GM12878 (cell line): ENCODE results near the gene HBQ1. TPM values are rescaled to one million over a fixed set of nuclear protein-coding genes. Genes with fewer than 3 reads are reported as not detected.

Source experiments
- ATAC-seq: fragments of 200-7000 bp; cut with Tn5 transposase; 3 replicates; pipeline ENCODE4 v1.9.1; 2020; ENCODE audit warnings: mild to moderate bottlenecking, moderate library complexity
- BruUV-seq: library from RNA; stranded (reverse); fragments of 400-500 nt; replicated peaks from 2 replicates; lab custom pipeline; 2021; lab: Mats Ljungman, UMichigan
- CTCF ChIA-PET: fragments of 300-600 bp; sonication (Branson Sonifier 250); formaldehyde crosslinking; extraction: SDS; loops from one replicate; lab custom pipeline; 2021; ENCODE audit warnings: inconsistent platforms; lab: Yijun Ruan, JAX
- POLR2A ChIA-PET: fragments of 350-600 bp; formaldehyde crosslinking; extraction: SDS; loops from one replicate; lab custom pipeline; 2021; ENCODE audit warnings: inconsistent platforms; lab: Charles Lee
- RAD21 ChIA-PET: fragments of 300-600 bp; sonication (Branson Sonifier 250); formaldehyde crosslinking; loops from one replicate; lab custom pipeline; 2023; ENCODE audit warnings: antibody characterized with exemption; ENCODE audit not compliant: unreplicated experiment; lab: Charles Lee
- SMC1A ChIA-PET: fragments of 300-600 bp; sonication (Branson Sonifier 250); formaldehyde crosslinking; loops from one replicate; lab custom pipeline; 2023; ENCODE audit not compliant: unreplicated experiment, uncharacterized antibody; lab: Charles Lee
- DNase-seq: peaks from one replicate; pipeline ENCODE4 v3.0.0-alpha.2; 2011; ENCODE audit warnings: low read depth, low spot score
- FAIRE-seq: peaks from 3 replicates; lab custom pipeline; 2011; peaks lifted over from hg19 to GRCh38; lab: Jason Lieb, UNC
- H2AFZ ChIP-seq: 2 replicates; pipeline ENCODE4 v1.6.0; 2011; ENCODE audit warnings: low read depth, low read length, control low read depth; ENCODE audit not compliant: control insufficient read depth
- H3K27ac ChIP-seq: 2 replicates; pipeline ENCODE4 v1.5.1; 2011; ENCODE audit warnings: control low read depth; ENCODE audit not compliant: control insufficient read depth, insufficient read depth
- H3K27me3 ChIP-seq, 2 experiments: replicated peaks in 1 of 2; 2 replicates each; pipeline versions ENCODE4 v1.6.0 to v1.6.1; 2011; ENCODE audit warnings: low read length in 1 of 2; ENCODE audit not compliant: control insufficient read depth in 2 of 2, insufficient read depth in 2 of 2
- H3K36me3 ChIP-seq, 2 experiments: 2 replicates each; pipeline ENCODE4 v1.5.1; 2011; ENCODE audit warnings: low read length in 1 of 2; ENCODE audit not compliant: control insufficient read depth in 2 of 2, insufficient read depth in 2 of 2
- H3K4me1 ChIP-seq: 2 replicates; pipeline ENCODE4 v1.6.1; 2011; ENCODE audit warnings: mild to moderate bottlenecking, low read length, moderate library complexity, mixed read lengths; ENCODE audit not compliant: control insufficient read depth, insufficient read depth
- H3K4me2 ChIP-seq: 2 replicates; pipeline ENCODE4 v1.6.0; 2011; ENCODE audit warnings: control low read depth; ENCODE audit not compliant: control insufficient read depth, insufficient read depth
- H3K4me3 ChIP-seq: fragments of 200-600 bp; sonication (generic); 2 replicates; pipeline ENCODE4 v1.5.1; 2016
- H3K79me2 ChIP-seq: 2 replicates; pipeline ENCODE4 v1.6.0; 2011; ENCODE audit warnings: low read length; ENCODE audit not compliant: control insufficient read depth, insufficient read depth
- H3K9ac ChIP-seq: 2 replicates; pipeline ENCODE4 v1.8.0; 2011; ENCODE audit warnings: low read length, control low read depth, mixed read lengths; ENCODE audit not compliant: control insufficient read depth, insufficient read depth
- H3K9me3 ChIP-seq: replicated peaks from 3 replicates; pipeline ENCODE4 v1.5.1; 2011; ENCODE audit warnings: mild to moderate bottlenecking, low read length; ENCODE audit not compliant: control insufficient read depth, insufficient read depth
- H4K20me1 ChIP-seq: 2 replicates; pipeline ENCODE4 v1.6.0; 2011; ENCODE audit not compliant: control insufficient read depth, insufficient read depth
- CEBPB ChIP-seq, 2 experiments: fragments of 150-350 bp in 1 of 2; IDR thresholded peaks; 2 replicates each; pipeline ENCODE4 v1.6.1; 2012 to 2014; ENCODE audit warnings: low read depth in 2 of 2, low read length in 2 of 2, borderline replicate concordance in 1 of 2, inconsistent platforms in 1 of 2
- FOXM1 ChIP-seq: IDR thresholded peaks from 2 replicates; pipeline ENCODE4 v1.6.1; 2012; ENCODE audit warnings: low read depth, mild to moderate bottlenecking, inconsistent platforms, low read length, moderate library complexity
- MYC ChIP-seq: IDR thresholded peaks from 2 replicates; pipeline ENCODE4 v1.6.1; 2011; ENCODE audit warnings: mild to moderate bottlenecking, low read length, moderate library complexity, inconsistent platforms; ENCODE audit not compliant: insufficient read depth, insufficient replicate concordance, insufficient read length, severe bottlenecking
- NFXL1 ChIP-seq: fragments of 450-650 bp; IDR thresholded peaks from 2 replicates; pipeline ENCODE4 v1.6.1; 2017; ENCODE audit warnings: antibody characterized with exemption, mild to moderate bottlenecking, borderline replicate concordance
- TCF3 ChIP-seq: IDR thresholded peaks from 2 replicates; pipeline ENCODE4 v1.6.1; 2012; ENCODE audit warnings: low read depth, mild to moderate bottlenecking, low read length, borderline replicate concordance; ENCODE audit not compliant: insufficient read depth
- WGBS: methylation state at CpG from one replicate; pipeline ENCODE4 v1.1.6; 2016; ENCODE audit warnings: low lambda C conversion rate; ENCODE audit not compliant: insufficient replicate concordance, insufficient coverage; ENCODE audit errors: missing lambda C conversion rate; 5-methylcytosine and 5-hydroxymethylcytosine counted together
- in situ Hi-C: fragments of 300-500 bp; cut with MboI; formaldehyde crosslinking; loops from 9 replicates; pipeline ENCODE4 v1.14.3; 2018; ENCODE audit warnings: mixed read lengths
- intact Hi-C: fragments of 100-400 bp; cut with micrococcal nuclease; formaldehyde crosslinking; loops from one replicate; pipeline ENCODE4 v1.14.2; 2022; ENCODE audit not compliant: unreplicated experiment
- polyA plus RNA-seq, 11 experiments: library from polyadenylated mRNA; depleted of rRNA in 4 of 11; unstranded in 6 of 11; stranded (reverse) in 5 of 11; fragments of >200 nt; fragmentation: Nextera tagmentation in 4 of 11; fragmentation: Illumina TruSeq in 1 of 11; extraction: Ambion mirVana in 4 of 11; extraction: Trizol in 1 of 11; gene quantifications; 1 replicate in 1 of 11; 2 replicates in 10 of 11; pipeline versions ENCODE4 v1.2.1 to v1.2.3, GENCODE V29; 2011 to 2016; ENCODE audit warnings: inconsistent platforms in 2 of 11, missing spikeins in 2 of 11, low read depth in 1 of 11
- total RNA-seq, 4 experiments: library from RNA; depleted of rRNA in 3 of 4; stranded (reverse); fragments of >200 nt in 3 of 4; fragmentation: Illumina TruSeq in 1 of 4; extraction: Trizol in 1 of 4; gene quantifications; 2 replicates each; pipeline versions ENCODE4 v1.2.1 to v1.2.3, GENCODE V29; 2013 to 2021
- TF ChIP-seq, protein P1 (sequence below): fragments of 450-650 bp; IDR thresholded peaks from 2 replicates; pipeline ENCODE4 v1.6.1; 2016; ENCODE audit warnings: mild to moderate bottlenecking

The HBQ1 gene
- total and polyA plus RNA-seq, 10 of the 15 experiments (the other 5 are each of a cell fraction or from before 2014, with no cell fraction given): not detected

DNA sequence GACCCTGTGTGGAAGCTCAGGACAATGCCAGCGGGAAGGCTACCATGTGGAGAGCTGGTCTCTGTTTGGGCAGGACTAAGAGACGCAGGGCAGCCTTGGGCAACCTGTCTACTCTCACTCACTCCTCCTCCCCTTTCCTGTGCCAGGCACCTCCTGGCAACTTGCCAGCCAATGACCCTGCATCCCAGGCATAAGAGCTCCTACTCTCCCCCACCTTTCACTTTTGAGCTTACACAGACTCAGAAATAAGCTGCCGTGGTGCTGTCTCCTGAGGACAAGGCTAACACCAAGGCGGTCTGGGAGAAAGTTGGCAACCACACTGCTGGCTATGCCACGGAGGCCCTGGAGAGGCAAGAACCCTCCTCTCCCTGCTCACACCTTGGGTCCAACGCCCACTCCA lies 11.8 kb upstream of the HBQ1 start:
- no peaks in the 10 kb centered on the region for H3K36me3 ChIP-seq
- intact Hi-C loops: no loop called here
- FAIRE-seq (no peak), DNase-seq (no peak), ATAC-seq (no peak)
- TF ChIP-seq TCF3: no peak
- TF ChIP-seq, protein P1, sequence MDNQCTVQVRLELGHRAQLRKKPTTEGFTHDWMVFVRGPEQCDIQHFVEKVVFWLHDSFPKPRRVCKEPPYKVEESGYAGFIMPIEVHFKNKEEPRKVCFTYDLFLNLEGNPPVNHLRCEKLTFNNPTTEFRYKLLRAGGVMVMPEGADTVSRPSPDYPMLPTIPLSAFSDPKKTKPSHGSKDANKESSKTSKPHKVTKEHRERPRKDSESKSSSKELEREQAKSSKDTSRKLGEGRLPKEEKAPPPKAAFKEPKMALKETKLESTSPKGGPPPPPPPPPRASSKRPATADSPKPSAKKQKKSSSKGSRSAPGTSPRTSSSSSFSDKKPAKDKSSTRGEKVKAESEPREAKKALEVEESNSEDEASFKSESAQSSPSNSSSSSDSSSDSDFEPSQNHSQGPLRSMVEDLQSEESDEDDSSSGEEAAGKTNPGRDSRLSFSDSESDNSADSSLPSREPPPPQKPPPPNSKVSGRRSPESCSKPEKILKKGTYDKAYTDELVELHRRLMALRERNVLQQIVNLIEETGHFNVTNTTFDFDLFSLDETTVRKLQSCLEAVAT: no peak
- ChIA-PET CTCF (interaction anchor here (1.5 to 1.7 kb wide), 2 partner anchors 13 to 61 kb away, joined by 4 to 6 read pairs; no protein-coding TSS in a partner anchor), RAD21 (no interaction called here), POLR2A (interaction anchor here (1.1 kb wide), 1 partner anchor 13 kb away, joined by 3 read pairs; no protein-coding TSS in a partner anchor), SMC1A (interaction anchor here (0.5 kb wide), 1 partner anchor 66 kb away, joined by 3 read pairs; the partner anchor contains the start of gene FAM234A)
- H3K4me1 ChIP-seq: peaks cover 3% of the 10 kb centered on the region; the same call in 1 of the 2 replicates
- no peak overlapping the region for H3K27ac ChIP-seq
- no peak overlapping the region for H2AFZ ChIP-seq
- H3K9ac ChIP-seq: no peak overlapping the region
- peaks cover 9 to 24% of the 10 kb centered on the region in 2 experiments for H3K27me3 ChIP-seq
- H3K4me3 ChIP-seq: no peak overlapping the region
- 32% methylated on average over 6 of the region's 6 CpGs for WGBS
- BruUV-seq: no TSS peak
- H3K79me2 ChIP-seq: no peaks in the 10 kb centered on the region
- no peaks in the 10 kb centered on the region for H4K20me1 ChIP-seq
- no peak overlapping the region for H3K4me2 ChIP-seq
- H3K9me3 ChIP-seq: no peaks in the 10 kb centered on the region
- in situ Hi-C loops: no loop called here

DNA sequence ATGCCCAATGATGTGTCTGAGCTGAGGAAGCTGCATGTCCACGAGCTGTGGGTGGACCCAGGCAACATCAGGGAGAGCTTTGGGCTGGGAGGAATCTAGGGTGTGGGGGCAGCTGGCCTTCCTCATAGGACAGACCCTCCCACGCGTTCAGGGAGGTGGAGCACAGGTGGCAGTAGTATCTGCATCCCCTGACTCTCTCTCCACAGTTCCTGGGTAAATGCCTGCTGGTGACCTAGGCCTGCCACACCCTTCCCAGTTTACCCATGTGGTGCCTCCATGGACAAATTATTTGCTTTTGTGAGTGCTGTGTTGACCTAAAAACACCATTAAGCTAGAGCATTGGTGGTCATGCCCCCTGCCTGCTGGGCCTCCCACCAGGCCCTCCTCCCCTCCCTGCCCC lies 11.2 kb upstream of the HBQ1 start:
- no peak for ATAC-seq

More for the DNA sequence above, 11.2 kb upstream of the HBQ1 start:
- Histone ChIP-seq H3K9ac (no peak overlapping the region), H4K20me1 (no peaks in the 10 kb centered on the region), H3K27ac (no peak overlapping the region), H3K27me3 (peaks cover 9 to 24% of the 10 kb centered on the region in 2 experiments), H3K9me3 (no peaks in the 10 kb centered on the region), H3K4me1 (peaks cover 3% of the 10 kb centered on the region; the same call in 1 of the 2 replicates), H3K36me3 (no peaks in the 10 kb centered on the region), H3K4me2 (no peak overlapping the region), H3K4me3 (no peak overlapping the region), H3K79me2 (no peaks in the 10 kb centered on the region), H2AFZ (no peak overlapping the region)
- ChIA-PET POLR2A (interaction anchor here (1.1 kb wide), 1 partner anchor 14 kb away, joined by 3 read pairs; no protein-coding TSS in a partner anchor), CTCF (interaction anchor here (1.5 to 1.7 kb wide), 2 partner anchors 13 to 62 kb away, joined by 4 to 6 read pairs; no protein-coding TSS in a partner anchor), RAD21 (no interaction called here), SMC1A (no interaction called here)
- intact Hi-C loops: no loop called here
- 0% methylated on average over 3 of the region's 3 CpGs for WGBS
- no peak for TF ChIP-seq FOXM1
- no peak for TF ChIP-seq MYC
- no peak for TF ChIP-seq CEBPB (IDR thresholded peaks at IDR 0.05; ENCODE audit: borderline replicate concordance in 1 of 2, low read depth in 2 of 2, low read length in 2 of 2)
- TF ChIP-seq NFXL1: no peak
- FAIRE-seq: no peak
- in situ Hi-C loops: no loop called here
- no peak for DNase-seq
- BruUV-seq: no TSS peak
